Adrenal gland (tissue), 5 donors: Measurements from ENCODE around the gene MBD3.

ENCODE experiments used
- CTCF ChIP-seq, 6 experiments: fragments of 450-650 bp in 4 of 6; fragments of 200-600 bp in 2 of 6; sonication (generic) in 1 of 6; IDR thresholded peaks; 1 replicate in 5 of 6; 2 replicates in 1 of 6; pipeline versions ENCODE4 v1.5.1 to v1.8.0; 2016 to 2021; ENCODE audit warnings: antibody characterized with exemption in 6 of 6, mild to moderate bottlenecking in 2 of 6, moderate library complexity in 1 of 6
- POLR2A ChIP-seq, 2 donors: fragments of 450-650 bp; IDR thresholded peaks; one replicate each; pipeline ENCODE4 v1.6.1; 2017; ENCODE audit warnings: antibody characterized with exemption in 2 of 2, mild to moderate bottlenecking in 2 of 2, moderate library complexity in 1 of 2
- donor health status: DM: no; HTN: no; CAD: no.

GRCh38 chr19:1577090-1577928, 15.4 kb downstream of the MBD3 start:
- TF ChIP-seq CTCF (IDR thresholded peaks at IDR 0.05) (no peak), POLR2A (IDR thresholded peaks at IDR 0.05) (no peak)
